ENCODE data around the gene CNRIP1.

CNRIP1 gene

GRCh38 chr2:68292108-68292710 is 27.5 kb downstream of the CNRIP1 start:
- no peak for DNase-seq (ENCODE audit: low read depth in 2 of 2, low spot score in 1 of 2)

DNA sequence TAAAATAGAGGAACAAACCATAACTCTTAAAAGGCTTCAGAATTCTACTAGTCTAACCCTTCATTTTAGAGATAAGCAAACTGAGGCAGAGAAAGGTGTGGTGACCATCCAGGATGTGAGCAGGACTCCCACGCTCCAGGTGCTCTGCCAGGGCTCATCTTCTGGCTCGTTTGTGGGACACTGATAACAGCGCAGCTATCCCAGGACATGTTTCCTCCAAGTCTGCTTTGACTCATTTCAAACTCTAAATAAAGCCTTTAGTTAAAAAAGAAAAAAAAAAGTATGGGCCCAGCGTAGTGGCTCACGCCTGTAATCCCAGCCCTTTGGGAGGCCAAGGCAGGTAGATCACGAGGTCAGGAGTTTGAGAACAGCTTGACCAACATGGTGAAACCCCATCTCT is 28.4 kb downstream of the CNRIP1 start:
- no peak for DNase-seq (ENCODE audit: low read depth in 2 of 2, low spot score in 1 of 2)

DNA sequence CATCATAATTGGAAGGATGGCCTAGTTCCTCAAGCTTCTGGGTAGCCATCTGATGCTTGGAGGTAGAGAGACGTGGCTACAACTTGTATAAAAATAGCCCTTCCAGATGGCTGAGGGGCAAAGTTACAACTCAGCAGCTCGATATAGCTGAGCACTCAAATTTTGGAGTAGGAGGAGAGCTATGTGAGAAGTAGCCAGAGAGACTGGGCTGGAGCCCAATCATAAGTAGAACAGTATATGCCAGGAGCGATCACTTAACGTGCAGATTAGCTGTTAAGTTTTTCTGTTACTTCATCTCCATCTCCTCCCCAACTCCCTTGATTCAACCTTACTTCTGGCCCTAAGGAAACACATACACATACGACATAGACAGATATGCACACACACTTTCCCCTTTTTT is 28.8 kb downstream of the CNRIP1 start:
- no peak for DNase-seq (ENCODE audit: low read depth in 2 of 2, low spot score in 1 of 2)

GRCh38 chr2:68287580-68288441 is 31.9 kb downstream of the CNRIP1 start:
- no peak for DNase-seq (ENCODE audit: low read depth in 2 of 2, low spot score in 1 of 2)

DNA sequence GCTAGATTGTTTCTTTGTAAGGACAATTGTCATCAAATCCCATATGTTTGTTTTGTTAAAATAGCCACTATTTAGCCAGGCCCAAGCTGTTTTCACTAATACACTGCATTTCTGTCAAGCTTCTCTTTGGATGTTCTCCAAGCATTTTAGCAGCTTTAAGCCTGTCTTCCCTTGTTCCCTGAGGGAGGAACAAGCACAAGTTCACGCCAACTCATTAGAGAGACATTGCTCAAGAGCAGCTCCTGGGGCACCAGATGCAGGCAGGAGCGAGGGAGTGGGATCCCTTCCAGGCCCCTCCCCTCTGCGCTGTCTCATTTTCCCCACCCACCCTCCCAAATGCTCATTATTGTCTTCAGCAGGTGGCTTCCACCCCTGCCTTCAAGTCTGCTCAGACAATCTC is 34.9 kb downstream of the CNRIP1 start:
- no peak for DNase-seq (ENCODE audit: low read depth in 2 of 2, low spot score in 1 of 2)

DNA sequence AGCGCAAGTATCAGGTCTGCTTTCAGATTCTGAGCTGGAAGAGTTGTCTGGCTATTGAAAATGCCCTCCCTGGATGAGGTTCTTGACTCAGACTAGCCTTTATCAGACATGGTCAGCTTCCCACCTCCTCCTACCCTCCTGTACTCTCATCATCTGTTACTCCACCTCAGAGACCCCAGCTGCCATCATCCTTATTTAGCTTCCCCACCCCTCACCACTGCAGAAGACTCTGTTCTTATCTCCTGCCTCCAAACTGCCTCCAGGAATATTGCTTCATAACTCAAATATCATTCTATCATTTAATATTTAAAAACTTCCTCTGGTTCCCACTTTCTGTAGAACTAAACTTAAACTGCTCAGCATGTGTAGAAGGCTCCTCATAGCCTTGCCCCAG is 36.3 kb downstream of the CNRIP1 start:
- no peak for DNase-seq (ENCODE audit: low read depth in 2 of 2, low spot score in 1 of 2)

GRCh38 chr2:68282811-68283418 is 36.8 kb downstream of the CNRIP1 start:
- DNase-seq (ENCODE audit: low read depth in 2 of 2, low spot score in 1 of 2) = no peak

DNA sequence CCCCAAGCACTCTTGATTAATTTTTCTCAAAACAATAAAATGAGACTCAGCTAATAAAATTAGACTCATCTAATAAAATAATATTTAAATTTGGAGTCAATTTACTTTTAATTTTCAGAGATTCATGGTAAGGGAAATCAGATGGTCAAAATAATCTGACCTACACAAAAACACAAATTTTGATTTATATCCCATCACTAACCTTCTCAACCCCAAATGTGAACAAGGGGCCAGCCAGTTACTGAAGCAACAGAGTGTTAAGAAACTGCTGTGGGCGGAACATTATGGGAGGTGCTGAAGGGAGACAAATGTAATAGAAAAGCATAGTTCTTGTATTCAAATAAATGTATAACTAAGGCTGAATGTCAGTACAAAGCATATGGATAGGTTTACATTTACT is 39.0 kb downstream of the CNRIP1 start:
- DNase-seq (ENCODE audit: low read depth in 2 of 2, low spot score in 1 of 2) = no peak

GRCh38 chr2:68280348-68280747 is 39.4 kb downstream of the CNRIP1 start:
- no peak for DNase-seq (ENCODE audit: low read depth in 2 of 2, low spot score in 1 of 2)

- no peak for DNase-seq (ENCODE audit: low read depth in 2 of 2, low spot score in 1 of 2)
Measured at GRCh38 chr2:68279691-68280090, 40.1 kb downstream of the CNRIP1 start.

- DNase-seq (ENCODE audit: low read depth in 2 of 2, low spot score in 1 of 2) = no peak
Measured at GRCh38 chr2:68278169-68278568, 41.6 kb downstream of the CNRIP1 start.

GRCh38 chr2:68274022-68274421 is 45.7 kb downstream of the CNRIP1 start:
- no peak for DNase-seq (ENCODE audit: low read depth in 2 of 2, low spot score in 1 of 2)

DNA sequence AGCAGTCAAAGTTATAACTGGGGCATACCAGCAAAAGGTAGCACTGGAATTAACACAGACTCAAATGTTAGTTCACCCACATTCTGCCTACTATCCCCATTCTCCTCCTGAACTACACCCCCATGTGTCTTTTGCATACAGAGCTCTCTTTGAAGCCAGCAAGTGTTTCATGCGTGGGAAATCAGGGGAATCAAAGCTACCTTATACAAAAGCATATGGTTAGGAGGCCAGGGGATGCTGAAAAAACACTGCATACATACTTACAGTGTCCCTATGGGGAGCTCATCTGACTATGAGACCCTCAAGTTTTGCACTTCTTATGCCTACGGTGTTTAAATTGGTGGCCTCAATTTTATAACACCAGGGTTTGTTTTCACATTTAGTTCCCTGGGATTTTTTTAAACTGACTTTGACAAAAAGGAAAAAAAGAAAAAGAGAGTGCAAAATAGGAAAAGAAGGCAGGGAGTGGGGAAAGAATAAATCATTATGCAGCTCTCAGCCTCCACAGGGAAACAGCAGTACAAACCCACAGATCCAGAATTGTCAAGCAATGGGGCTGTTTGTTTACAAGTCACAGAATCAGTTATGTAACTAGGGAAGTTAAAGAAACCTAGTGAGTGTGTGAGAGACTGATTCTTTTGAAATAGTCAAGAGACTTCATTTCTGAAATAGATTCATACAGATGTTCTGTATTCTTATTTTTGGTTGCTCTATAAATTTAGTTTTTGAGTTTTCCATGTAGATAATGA is 47.3 kb downstream of the CNRIP1 start:
- no peak for DNase-seq (ENCODE audit: low read depth in 2 of 2, low spot score in 1 of 2)

GRCh38 chr2:68266655-68267054 is 53.1 kb downstream of the CNRIP1 start:
- DNase-seq (ENCODE audit: low read depth in 2 of 2, low spot score in 1 of 2) = no peak

DNA sequence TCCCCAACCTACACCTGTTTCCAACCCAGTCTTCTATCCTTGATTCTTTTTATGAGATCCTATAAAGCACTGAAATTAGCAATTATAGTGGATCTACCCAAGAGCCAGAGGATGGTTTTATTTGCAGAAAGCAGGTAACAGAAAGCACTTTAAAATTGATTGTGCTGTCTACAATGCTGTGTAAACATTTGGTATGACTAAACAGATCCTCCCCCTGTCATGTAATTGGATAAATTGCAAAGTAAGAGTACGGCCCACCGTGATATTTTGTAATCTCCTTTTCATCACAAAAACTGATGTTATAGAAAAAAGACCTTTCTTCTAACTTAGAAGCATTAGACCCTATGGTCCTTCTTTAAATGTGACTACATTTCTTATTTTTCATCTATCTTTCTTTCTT is 56.1 kb downstream of the CNRIP1 start:
- no peak for DNase-seq (ENCODE audit: low read depth in 2 of 2, low spot score in 1 of 2)

DNA sequence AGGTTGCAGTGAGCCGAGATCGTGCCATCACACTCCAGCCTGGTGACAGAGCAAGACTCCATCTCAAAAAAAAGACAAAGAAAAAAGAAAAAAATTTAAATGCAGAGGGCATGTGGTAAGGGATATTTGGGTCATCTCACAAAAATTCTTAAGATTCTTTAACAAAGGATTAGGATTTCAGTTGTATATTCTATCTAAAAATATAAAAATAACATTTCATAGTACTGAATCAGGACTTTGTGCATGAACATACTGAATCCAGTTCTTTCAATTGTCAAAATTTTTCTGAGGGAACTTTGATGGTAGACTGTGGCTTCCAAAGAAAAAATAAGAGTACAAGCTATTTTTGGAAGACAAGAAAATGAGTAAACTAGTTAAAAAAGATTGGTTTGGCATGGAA is 60.9 kb downstream of the CNRIP1 start:
- DNase-seq (ENCODE audit: low read depth in 2 of 2, low spot score in 1 of 2) = no peak

GRCh38 chr2:68256093-68256450 is 63.7 kb downstream of the CNRIP1 start:
- DNase-seq (ENCODE audit: low read depth in 2 of 2, low spot score in 1 of 2) = no peak

- no peak for DNase-seq (ENCODE audit: low read depth in 2 of 2, low spot score in 1 of 2)
Measured at GRCh38 chr2:68253219-68254068, 66.3 kb downstream of the CNRIP1 start.

DNA sequence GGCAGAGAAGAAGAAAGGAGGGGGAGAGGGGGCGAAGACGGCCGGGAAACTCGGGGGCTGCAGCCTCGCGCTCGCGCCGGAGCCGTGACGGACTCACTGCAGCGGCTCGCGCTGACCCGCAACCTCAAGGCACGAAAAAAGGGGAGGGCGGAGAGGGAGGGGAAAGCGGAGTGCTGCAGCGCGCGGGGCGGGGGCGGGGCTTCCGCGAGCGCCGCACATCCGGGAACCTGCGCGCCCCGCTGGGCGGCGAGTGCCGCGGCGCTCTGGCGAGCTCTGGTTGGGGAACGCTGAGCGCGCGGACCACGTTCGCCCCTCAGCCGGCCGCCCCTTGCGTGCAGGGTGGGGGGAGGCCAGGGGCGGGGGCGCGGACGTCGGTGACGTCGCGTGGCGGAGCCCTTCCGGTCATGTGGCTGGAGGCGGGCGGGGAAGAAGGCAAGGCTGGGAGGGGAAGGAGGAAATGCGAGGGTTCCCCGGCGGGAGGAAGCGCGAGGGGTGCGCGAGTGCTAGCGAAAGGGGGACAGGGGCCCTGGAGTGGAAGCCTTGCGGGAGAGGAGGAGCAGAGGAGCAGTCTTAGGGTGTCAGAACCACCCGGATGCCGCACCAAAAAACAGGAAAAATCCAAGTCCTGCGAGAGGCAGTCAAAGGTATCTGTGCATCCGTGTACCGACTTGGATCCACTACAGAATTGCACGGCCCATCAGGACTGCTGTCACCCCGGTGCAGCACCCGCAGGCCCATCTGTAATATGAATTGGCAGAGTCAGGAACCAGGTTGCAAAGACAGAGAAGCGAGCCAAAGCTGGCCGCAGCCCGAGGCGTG is 67.1 kb downstream of the CNRIP1 start, which contains the start of gene PPP3R1:
Gene PPP3R1 (minus strand): TSS at position 133 of the 819 bp plus-strand sequence. CDS start 405 bp downstream, outside the sequence.
- peak; percentile 91 to 92 for DNase-seq (ENCODE audit: low read depth in 2 of 2, low spot score in 1 of 2)
